Measurements from ENCODE around the gene ABCC1.

GRCh38 chr16:15928261-15929104 is 20.9 kb upstream of the ABCC1 start:
- TF ChIP-seq CTCF (conservative IDR thresholded peaks at IDR 0.05; ENCODE audit: low read depth, low read length) = no peak
- TF ChIP-seq EZH2 (IDR thresholded peaks at IDR 0.05; ENCODE audit: borderline replicate concordance, low read depth, low read length, poor library complexity, severe bottlenecking) = no peak
